GM23248 (cell line): ENCODE measurements around the gene ZC3H14. TPM values are rescaled to one million over a fixed set of nuclear protein-coding genes. Genes with fewer than 3 reads are reported as not detected.

Source experiments
- DNase-seq: peaks from one replicate; pipeline ENCODE4 v3.0.0-alpha.2; 2015
- H2AFZ ChIP-seq: fragments of 200-600 bp; sonication (generic); 2 replicates; pipeline ENCODE4 v1.6.1; 2016; ENCODE audit warnings: antibody characterized with exemption
- H3F3A ChIP-seq: fragments of 200-600 bp; sonication (generic); 2 replicates; pipeline ENCODE4 v1.6.1; 2016; ENCODE audit warnings: mild to moderate bottlenecking, antibody characterized with exemption, mixed run types; ENCODE audit not compliant: insufficient read depth
- H3K27ac ChIP-seq: fragments of 200-600 bp; sonication (generic); 2 replicates; pipeline ENCODE4 v1.5.1; 2016; ENCODE audit warnings: mild to moderate bottlenecking
- H3K27me3 ChIP-seq: fragments of 200-600 bp; sonication (generic); replicated peaks from 2 replicates; pipeline ENCODE4 v1.6.1; 2016; ENCODE audit warnings: mild to moderate bottlenecking; ENCODE audit not compliant: insufficient read depth
- H3K36me3 ChIP-seq: fragments of 200-600 bp; sonication (generic); 2 replicates; pipeline ENCODE4 v1.6.1; 2016; ENCODE audit warnings: low read depth, mild to moderate bottlenecking
- H3K4me1 ChIP-seq: fragments of 200-600 bp; sonication (generic); 2 replicates; pipeline ENCODE4 v1.6.1; 2016; ENCODE audit warnings: mild to moderate bottlenecking; ENCODE audit not compliant: insufficient read depth
- H3K4me2 ChIP-seq: fragments of 200-600 bp; sonication (generic); one replicate; pipeline ENCODE4 v1.6.1; 2016; ENCODE audit warnings: mild to moderate bottlenecking; ENCODE audit not compliant: unreplicated experiment
- H3K4me3 ChIP-seq: fragments of 200-600 bp; sonication (generic); 2 replicates; pipeline ENCODE4 v1.5.1; 2016; ENCODE audit warnings: mild to moderate bottlenecking
- H3K79me2 ChIP-seq: fragments of 200-600 bp; sonication (generic); 2 replicates; pipeline ENCODE4 v1.6.1; 2016; ENCODE audit warnings: mild to moderate bottlenecking; ENCODE audit not compliant: insufficient read depth
- H3K9ac ChIP-seq: fragments of 200-600 bp; sonication (generic); 2 replicates; pipeline ENCODE4 v1.6.1; 2016; ENCODE audit warnings: mild to moderate bottlenecking
- H3K9me2 ChIP-seq: fragments of 200-600 bp; sonication (generic); 2 replicates; pipeline ENCODE4 v1.6.1; 2016; ENCODE audit warnings: mixed run types, mild to moderate bottlenecking, moderate library complexity; ENCODE audit not compliant: insufficient read depth
- H3K9me3 ChIP-seq: fragments of 200-600 bp; sonication (generic); one replicate; pipeline ENCODE4 v1.6.1; 2017; ENCODE audit warnings: low read depth
- H4K20me1 ChIP-seq: fragments of 200-600 bp; sonication (generic); 2 replicates; pipeline ENCODE4 v1.6.0; 2016; ENCODE audit not compliant: insufficient read depth
- EZH2 ChIP-seq: fragments of 200-600 bp; sonication (generic); IDR thresholded peaks from 2 replicates; pipeline ENCODE4 v1.6.1; 2018; ENCODE audit warnings: antibody characterized with exemption, mild to moderate bottlenecking; ENCODE audit not compliant: insufficient read depth, poor library complexity, severe bottlenecking
- EZH2phosphoT487 ChIP-seq: fragments of 200-600 bp; sonication (generic); IDR thresholded peaks from 2 replicates; pipeline ENCODE4 v1.6.1; 2018; ENCODE audit warnings: antibody characterized with exemption, moderate library complexity, mild to moderate bottlenecking, low read depth; ENCODE audit not compliant: insufficient read depth
- WGBS, 2 experiments: methylation state at CpG; one replicate each; pipeline ENCODE4 v1.1.6; 2015 to 2017; ENCODE audit warnings: low lambda C conversion rate in 2 of 2, low coverage in 1 of 2; ENCODE audit errors: missing lambda C conversion rate in 2 of 2; 5-methylcytosine and 5-hydroxymethylcytosine counted together
- in situ Hi-C: fragments of 300-500 bp; cut with MboI; formaldehyde crosslinking; loops from 2 replicates; pipeline ENCODE4 v1.15.0; 2020
- polyA plus RNA-seq: library from polyadenylated mRNA; unstranded; fragments of >200 nt; fragmentation: Nextera tagmentation; extraction: Ambion mirVana; gene quantifications from 2 replicates; pipeline ENCODE4 v1.2.1, GENCODE V29; 2016
- total RNA-seq: library from RNA; depleted of rRNA; stranded (reverse); fragments of >200 nt; shearing (Covaris generic); gene quantifications from 2 replicates; pipeline ENCODE4 v1.2.3, GENCODE V29; 2014

ZC3H14 gene
- total and polyA plus RNA-seq, 2 experiments from 2014 or later: 65.6 to 70.0 TPM

DNA sequence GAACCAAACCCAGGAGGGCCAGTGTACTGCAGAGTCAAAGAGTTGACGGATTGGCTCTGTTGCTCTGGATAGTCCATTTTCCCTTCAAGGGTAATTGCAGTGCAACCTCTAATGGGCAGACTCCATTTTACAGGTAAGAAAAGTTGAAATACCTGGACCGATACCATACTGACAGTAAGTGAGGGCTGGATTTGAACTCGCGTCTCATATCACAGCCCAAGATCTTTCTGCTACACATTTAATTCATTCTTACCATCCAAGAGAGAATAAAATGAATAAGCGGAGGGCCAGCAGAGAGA, 356 bp upstream of the ZC3H14 start:
- Histone ChIP-seq H3K36me3 (peaks cover 7% of the 10 kb centered on the region; the same call in 1 of the 2 replicates), H3K27me3 (no peaks in the 10 kb centered on the region), H3K9me2 (no peaks in the 10 kb centered on the region), H3K4me1 (peaks cover 14% of the 10 kb centered on the region), H3K9ac (peak overlapping the region; percentile 85), H3K79me2 (peaks cover 38% of the 10 kb centered on the region), H4K20me1 (peaks cover 7% of the 10 kb centered on the region; the same call in 1 of the 2 replicates), H2AFZ (peak overlapping the region; percentile 88), H3K27ac (no peak overlapping the region), H3F3A (peaks cover 9% of the 10 kb centered on the region; the same call in 1 of the 2 replicates), H3K4me2 (peak overlapping the region; percentile 97), H3K4me3 (peak overlapping the region; percentile 87), H3K9me3 (no peaks in the 10 kb centered on the region)
- no peak for TF ChIP-seq EZH2
- WGBS, 2 experiments: 13 to 21% methylated on average over 5 of the region's 5 CpGs
- in situ Hi-C loops: loop anchor here (25.0 kb wide), 1 partner anchor 550 kb away; the partner anchor contains the start of gene GPR65
- DNase-seq: peak; percentile 4

DNA sequence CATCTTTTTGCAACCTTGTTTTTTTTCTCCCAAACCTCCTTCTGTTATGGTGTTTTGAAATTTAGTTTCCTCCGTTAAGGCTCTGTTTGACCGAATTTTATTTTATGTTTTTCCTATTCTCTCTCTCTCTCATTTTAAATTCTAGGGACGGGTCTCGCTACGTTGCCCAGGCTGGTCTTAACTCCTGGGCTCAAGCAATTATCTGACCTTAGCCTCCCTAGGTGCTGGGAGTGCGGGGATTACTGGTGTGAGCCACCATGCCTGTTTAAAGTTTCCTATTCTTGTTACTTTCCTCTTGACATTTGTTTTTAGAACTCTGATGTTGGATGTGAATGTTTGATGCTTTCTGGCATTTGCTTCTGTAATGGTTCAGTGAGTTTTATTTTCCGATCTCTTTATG, 1.0 kb downstream of the ZC3H14 start:
- in situ Hi-C loops: loop anchor here (25.0 kb wide), 1 partner anchor 552 kb away; the partner anchor contains the start of gene GPR65
- peaks cover 9% of the 10 kb centered on the region; the same call in 1 of the 2 replicates for H3F3A ChIP-seq
- DNase-seq: peak; percentile 7
- no peaks in the 10 kb centered on the region for H3K27me3 ChIP-seq
- TF ChIP-seq EZH2phosphoT487: no peak
- TF ChIP-seq EZH2: no peak
- H3K79me2 ChIP-seq: peaks cover 52% of the 10 kb centered on the region
- no peaks in the 10 kb centered on the region for H3K9me3 ChIP-seq
- H3K27ac ChIP-seq: peak overlapping the region; percentile 73; the same call in 1 of the 2 replicates
- peaks cover 14% of the 10 kb centered on the region for H3K4me1 ChIP-seq
- peaks cover 7% of the 10 kb centered on the region; the same call in 1 of the 2 replicates for H4K20me1 ChIP-seq
- H2AFZ ChIP-seq: peak overlapping the region; percentile 88
- peaks cover 20% of the 10 kb centered on the region for H3K36me3 ChIP-seq
- H3K4me2 ChIP-seq: peak overlapping the region; percentile 97
- H3K9me2 ChIP-seq: no peaks in the 10 kb centered on the region
- 24 to 28% methylated on average over 7 of the region's 7 CpGs for WGBS, 2 experiments
- H3K4me3 ChIP-seq: peak overlapping the region; percentile 87
- peak overlapping the region; percentile 85 for H3K9ac ChIP-seq

DNA sequence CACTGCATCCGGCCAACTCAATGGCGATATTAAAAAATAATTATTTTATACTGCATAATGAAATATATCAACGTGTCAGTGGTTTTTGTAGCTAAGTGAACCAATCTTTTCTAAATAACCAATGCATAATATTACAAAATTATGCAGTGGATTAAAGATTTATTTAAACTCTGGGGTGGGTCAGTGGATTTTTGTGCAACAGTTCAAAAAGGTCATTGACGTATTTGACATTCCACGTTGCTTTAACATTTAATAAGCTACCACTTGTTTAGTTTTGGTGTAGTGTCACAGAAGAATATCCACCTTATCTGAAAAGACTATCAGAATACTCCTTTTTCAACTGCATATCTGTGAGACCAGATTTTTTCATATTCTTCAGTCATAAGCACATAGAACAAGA, 2.6 kb downstream of the ZC3H14 start:
- H3K9me3 ChIP-seq: no peaks in the 10 kb centered on the region
- no peak overlapping the region for H3K9ac ChIP-seq
- H3K79me2 ChIP-seq: peaks cover 68% of the 10 kb centered on the region
- peaks cover 12% of the 10 kb centered on the region for H3K4me1 ChIP-seq
- peaks cover 7% of the 10 kb centered on the region; the same call in 1 of the 2 replicates for H4K20me1 ChIP-seq
- peaks cover 36% of the 10 kb centered on the region for H3K36me3 ChIP-seq
- in situ Hi-C loops: loop anchor here (25.0 kb wide), 1 partner anchor 553 kb away; the partner anchor contains the start of gene GPR65
- no peak overlapping the region for H2AFZ ChIP-seq
- TF ChIP-seq EZH2phosphoT487 (no peak), EZH2 (no peak)
- H3K4me3 ChIP-seq: no peak overlapping the region
- WGBS, 2 experiments: 87 to 89% methylated on average over 5 of the region's 5 CpGs
- no peaks in the 10 kb centered on the region for H3K9me2 ChIP-seq
- DNase-seq: no peak
- no peak overlapping the region for H3K27ac ChIP-seq
- no peak overlapping the region for H3K4me2 ChIP-seq
- H3K27me3 ChIP-seq: no peaks in the 10 kb centered on the region
- H3F3A ChIP-seq: peaks cover 2% of the 10 kb centered on the region; the same call in 1 of the 2 replicates

DNA sequence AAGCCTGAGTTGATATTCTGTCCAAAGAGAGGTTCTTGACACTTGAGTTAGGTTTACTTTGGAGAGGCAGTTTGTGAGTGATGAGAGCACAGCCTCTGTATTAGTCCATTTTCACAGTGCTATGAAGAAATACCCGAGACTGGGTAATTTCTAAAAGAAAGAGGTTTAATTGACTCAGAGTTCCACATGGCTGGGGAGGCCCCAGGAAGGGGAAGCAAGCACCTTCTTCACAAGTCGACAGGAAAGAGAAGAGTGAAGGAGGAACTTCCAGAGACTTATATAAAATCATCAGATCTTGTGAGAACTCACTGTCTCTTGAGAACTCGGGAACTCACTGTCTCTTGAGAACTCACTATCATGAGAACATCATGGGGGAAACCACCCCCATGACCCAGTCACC, 5.4 kb downstream of the ZC3H14 start:
- in situ Hi-C loops: loop anchor here (25.0 kb wide), 1 partner anchor 556 kb away; the partner anchor contains the start of gene GPR65
- H3K4me2 ChIP-seq: no peak overlapping the region
- H3K27me3 ChIP-seq: no peaks in the 10 kb centered on the region
- H2AFZ ChIP-seq: no peak overlapping the region
- H3K36me3 ChIP-seq: peaks cover 60% of the 10 kb centered on the region
- peaks cover 12% of the 10 kb centered on the region for H3K4me1 ChIP-seq
- TF ChIP-seq EZH2: no peak
- TF ChIP-seq EZH2phosphoT487: no peak
- H3K27ac ChIP-seq: no peak overlapping the region
- no peaks in the 10 kb centered on the region for H3K9me2 ChIP-seq
- H3K9ac ChIP-seq: no peak overlapping the region
- H4K20me1 ChIP-seq: peaks cover 7% of the 10 kb centered on the region; the same call in 1 of the 2 replicates
- no peaks in the 10 kb centered on the region for H3F3A ChIP-seq
- H3K4me3 ChIP-seq: no peak overlapping the region
- H3K9me3 ChIP-seq: no peaks in the 10 kb centered on the region
- peaks cover 68% of the 10 kb centered on the region for H3K79me2 ChIP-seq
- DNase-seq: no peak
- WGBS, 2 experiments: 44 to 54% methylated on average over 3 of the region's 3 CpGs
